ENCODE data around the gene DOCK1.

Gene DOCK1

GRCh38 chr10:127089446-127089845, 184.2 kb downstream of the DOCK1 start:
- DNase-seq (ENCODE audit: low spot score), result no peak

DNA sequence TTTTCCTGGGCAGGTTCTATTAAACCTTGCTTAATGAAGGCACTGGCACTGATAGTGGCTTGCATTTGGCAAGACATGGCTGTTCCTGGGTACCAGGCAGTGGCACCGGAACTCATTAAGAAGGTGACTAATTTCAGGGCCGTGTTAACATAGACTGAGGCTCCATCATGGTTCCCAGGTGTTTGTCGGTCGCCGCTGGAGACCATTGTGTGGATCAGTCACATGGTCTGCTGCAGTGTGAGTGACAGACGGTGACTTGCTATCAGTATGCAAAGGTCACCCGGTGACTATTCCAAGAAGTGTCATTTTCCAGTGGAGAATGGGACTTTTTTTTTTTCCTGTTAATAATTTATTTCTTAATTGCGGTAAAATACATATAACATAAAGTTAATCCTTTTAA, 184.9 kb downstream of the DOCK1 start:
- peak; percentile 48 for DNase-seq (ENCODE audit: low spot score)

DNA sequence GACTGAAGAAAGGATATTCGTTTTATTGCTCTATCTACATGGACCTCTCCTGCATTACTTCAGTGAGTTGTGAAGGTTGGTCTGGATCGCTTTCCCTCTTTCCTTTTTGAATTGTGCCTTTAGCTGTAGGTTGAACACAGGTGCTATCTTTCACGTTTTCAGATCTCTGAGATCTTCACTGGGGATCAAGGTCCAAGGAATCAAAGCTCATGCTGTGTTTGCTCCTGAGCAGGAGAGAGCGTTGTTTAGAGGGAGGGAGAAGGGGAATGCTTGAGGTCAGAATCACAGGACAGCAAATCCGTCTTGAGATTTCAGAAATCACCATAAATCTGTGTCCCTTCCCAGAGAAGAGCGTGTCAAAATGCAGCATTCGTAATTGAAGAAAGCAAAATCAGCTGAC, 186.1 kb downstream of the DOCK1 start:
- no peak for DNase-seq (ENCODE audit: low spot score)

DNA sequence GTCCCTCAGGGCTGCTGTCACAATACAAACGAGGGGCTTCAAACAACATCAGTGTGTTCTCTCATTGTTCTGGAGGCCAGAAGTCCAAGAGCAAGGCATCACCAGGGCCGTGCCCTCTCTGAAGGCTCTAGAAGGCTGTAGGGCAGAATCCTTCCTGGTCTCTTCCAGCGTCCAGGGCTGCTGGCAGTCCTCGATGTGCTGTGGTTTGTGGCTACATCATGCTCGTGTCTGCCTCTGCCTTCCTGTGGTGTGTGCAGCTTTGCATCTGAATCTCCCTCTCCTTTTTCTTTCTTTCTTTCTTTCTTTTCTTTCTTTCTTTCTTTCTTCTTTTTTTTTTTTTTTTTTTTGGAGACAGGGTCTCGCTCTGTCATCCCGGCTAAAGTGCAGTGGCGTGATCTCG, 187.7 kb downstream of the DOCK1 start:
- DNase-seq (ENCODE audit: low spot score), result no peak

- DNase-seq (ENCODE audit: low spot score), result peak; percentile 30
Measured at GRCh38 chr10:127094984-127095383, 189.8 kb downstream of the DOCK1 start.

DNA sequence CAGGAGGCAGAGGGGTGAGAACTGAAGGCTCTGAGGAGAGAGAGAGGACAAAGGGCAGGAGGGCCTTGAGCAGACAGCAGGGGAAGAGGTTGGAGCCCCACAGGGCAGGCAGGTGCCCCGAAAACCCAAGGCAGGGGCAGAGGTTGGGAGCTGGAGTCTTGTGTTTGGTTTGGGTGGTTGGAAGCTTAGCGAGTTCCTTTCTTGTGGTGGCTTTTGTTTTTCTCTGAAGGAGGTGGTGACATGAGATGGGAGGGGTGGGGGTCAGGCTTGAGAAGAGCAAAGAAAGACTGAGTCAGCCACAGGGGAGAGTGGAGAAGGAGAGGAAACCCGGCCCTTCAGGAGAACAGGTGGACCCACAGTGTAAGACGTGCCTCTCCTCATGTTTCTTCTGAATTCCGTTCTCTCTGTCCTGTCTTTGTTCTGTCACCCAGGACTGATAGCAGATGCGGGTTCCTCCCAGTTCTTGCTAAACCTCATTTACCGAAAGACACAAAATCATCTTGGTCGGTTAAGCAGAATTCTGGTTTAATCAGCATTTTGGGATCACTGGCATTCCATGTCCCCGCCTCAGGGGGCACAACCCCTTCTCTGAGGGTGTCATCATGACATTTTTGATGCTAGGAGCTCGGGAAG, 195.9 kb downstream of the DOCK1 start:
- DNase-seq (ENCODE audit: low spot score), result no peak

- DNase-seq (ENCODE audit: low spot score), result no peak
Measured at GRCh38 chr10:127102176-127102575, 196.9 kb downstream of the DOCK1 start.

DNA sequence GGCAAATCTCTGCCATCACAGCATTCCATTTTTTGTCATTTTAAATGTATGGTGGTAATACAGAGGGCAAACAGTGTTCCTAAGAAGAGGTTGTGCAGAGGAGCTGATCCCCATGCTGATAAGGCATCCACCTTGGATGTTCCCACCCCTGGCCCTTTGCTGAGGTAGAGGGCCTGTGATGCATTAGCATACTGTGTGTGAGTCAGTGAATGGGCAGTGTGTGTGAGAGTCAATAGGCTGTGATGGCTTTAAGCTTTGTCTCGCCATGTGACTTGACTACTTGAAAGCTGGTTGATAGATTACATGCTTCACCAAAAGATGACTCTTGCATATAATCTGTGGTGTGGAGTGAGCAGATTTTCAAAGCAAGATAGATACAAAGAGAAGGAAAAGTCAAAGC, 209.9 kb downstream of the DOCK1 start:
- DNase-seq (ENCODE audit: low spot score), result peak; percentile 26

- peak; percentile 30 for DNase-seq (ENCODE audit: low spot score)
Measured at GRCh38 chr10:127117125-127117524, 211.9 kb downstream of the DOCK1 start.

DNA sequence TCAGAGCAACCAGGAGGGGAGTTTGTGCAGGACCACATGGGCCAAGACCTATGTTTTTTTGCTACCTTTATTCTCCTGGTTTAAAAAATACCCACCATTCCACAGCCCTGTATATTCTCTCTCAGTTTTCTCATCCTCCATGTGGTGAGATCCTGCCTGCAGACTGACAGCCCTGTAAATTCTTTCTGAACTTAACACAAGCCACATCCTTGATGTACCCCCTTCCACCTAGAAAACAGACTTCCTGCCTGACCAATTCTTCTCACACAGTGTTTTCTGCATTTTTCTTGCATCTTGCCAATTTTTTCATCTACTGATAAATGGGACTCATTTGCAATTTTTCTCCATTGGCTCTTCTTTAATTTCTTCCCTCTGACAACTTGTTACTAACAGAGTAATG, 212.8 kb downstream of the DOCK1 start:
- DNase-seq (ENCODE audit: low spot score), result no peak

- no peak for DNase-seq (ENCODE audit: low spot score)
Measured at GRCh38 chr10:127119936-127120335, 214.7 kb downstream of the DOCK1 start.

DNA sequence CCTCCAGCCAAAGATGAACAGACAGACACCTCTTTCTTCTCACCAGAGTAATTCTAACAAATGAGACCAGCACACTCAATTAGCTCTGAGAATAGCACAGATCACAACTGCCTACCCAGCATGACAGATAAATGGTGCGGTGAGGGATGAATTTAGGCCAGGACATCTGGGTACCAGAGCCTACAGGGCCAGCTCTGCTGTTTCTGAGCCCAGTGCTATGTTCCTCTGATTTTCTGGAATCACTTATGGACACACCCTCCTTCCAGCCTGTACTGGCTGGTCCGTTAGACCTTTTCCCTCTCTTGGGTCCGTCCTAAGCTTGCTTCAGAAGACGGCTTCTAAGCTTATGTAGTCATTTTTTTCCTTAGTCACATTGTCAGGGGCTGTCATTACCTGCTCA, 217.6 kb downstream of the DOCK1 start:
- no peak for DNase-seq (ENCODE audit: low spot score)

DNA sequence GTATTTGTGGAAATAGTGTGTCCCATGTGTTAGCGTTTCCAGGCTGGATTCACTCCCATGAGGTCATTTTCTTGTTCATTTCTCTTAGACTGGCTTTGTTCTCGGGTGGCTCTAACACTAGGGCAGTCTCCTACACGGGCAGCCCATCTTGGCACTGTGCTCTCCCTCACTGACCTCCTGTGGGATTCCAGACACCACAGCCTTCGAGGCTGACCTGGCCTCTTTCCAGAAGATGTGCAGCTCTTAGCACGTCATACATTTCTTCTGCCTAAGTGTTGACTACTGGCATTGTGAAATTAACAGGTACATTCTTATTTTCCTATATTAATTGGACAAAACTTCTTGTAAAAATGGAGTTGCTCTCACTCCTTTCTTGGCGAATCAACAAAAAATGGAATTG, 218.4 kb downstream of the DOCK1 start:
- no peak for DNase-seq (ENCODE audit: low spot score)

DNA sequence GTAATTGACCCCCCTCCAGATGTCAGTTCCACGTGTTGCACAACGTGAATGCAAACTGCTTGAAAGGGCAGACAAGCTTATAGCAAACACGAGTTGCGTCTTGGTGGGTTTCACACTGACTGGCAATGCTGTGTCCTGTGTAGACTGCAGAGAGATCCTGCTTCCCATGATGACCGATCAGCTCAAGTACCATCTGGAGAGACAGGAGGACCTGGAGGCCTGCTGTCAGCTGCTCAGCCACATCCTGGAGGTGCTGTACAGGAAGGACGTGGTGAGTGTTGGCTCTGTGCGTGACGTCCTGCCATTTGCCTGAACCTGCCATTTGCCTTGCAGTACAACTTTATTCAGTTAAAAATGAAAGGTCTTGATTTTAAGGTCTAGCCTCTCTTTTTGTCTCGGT, 220.1 kb downstream of the DOCK1 start:
- no peak for DNase-seq (ENCODE audit: low spot score)

DNA sequence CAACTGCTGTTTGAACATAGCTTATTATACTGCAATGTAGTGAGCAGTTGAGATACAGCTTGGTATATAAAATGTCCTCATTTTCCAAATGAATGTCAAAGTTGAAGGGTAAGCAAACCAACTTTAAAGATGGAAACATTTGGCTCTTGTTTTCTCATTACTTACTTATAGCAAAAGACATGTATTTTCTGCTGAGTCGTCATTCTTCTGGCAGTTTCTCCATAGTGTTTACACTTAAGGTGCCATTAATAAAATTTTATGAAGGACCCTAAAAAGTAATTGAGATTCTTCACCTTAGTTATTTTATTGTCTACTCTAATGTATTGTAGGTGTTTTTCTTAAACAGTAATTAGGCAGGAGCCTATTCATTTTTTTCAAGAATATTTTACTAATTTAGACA, 222.6 kb downstream of the DOCK1 start:
- DNase-seq (ENCODE audit: low spot score), result no peak

- DNase-seq (ENCODE audit: low spot score), result no peak
Measured at GRCh38 chr10:127129104-127129503, 223.9 kb downstream of the DOCK1 start.

GRCh38 chr10:127132451-127132850, 227.2 kb downstream of the DOCK1 start:
- no peak for DNase-seq (ENCODE audit: low spot score)

GRCh38 chr10:127133225-127133624, 228.0 kb downstream of the DOCK1 start:
- no peak for DNase-seq (ENCODE audit: low spot score)

DNA sequence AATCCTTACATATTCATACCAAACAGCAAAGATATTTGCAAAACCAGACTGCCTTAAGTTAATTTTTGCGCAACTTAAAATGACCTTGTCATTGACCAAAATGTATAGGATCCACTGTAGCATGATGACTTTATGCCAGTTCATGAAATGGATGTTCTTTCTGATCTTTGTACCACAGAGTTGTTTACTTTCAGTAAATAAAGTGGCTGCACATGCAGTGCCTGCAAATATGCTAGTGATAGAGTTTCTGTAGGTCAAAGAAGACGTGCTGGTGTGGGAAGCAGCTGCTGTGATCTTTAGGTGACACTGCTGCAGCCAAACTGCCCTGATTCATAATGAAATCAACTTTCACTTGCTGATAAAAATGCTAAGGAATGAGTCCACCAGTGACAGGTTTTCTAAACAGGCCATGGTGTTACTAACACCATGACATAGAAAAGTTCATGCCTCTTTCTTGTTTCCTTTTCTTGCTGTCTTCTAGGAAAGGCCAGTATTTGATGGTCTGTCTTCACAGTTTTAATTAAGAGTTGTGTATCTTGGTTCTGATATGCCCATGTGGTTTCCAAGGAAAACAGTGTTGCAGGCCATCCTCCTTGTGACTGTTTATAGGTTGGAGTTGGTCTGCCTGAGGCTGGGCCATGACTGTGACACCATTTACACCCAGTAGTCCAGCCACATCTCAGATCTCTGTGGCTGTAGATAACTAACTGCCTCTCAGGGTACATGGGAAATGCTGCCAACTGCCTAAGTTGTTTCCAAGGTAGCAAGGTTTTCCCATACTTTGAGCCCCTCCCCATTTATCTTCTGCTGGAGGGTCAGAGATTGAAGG, 228.7 kb downstream of the DOCK1 start:
- no peak for DNase-seq (ENCODE audit: low spot score)

DNA sequence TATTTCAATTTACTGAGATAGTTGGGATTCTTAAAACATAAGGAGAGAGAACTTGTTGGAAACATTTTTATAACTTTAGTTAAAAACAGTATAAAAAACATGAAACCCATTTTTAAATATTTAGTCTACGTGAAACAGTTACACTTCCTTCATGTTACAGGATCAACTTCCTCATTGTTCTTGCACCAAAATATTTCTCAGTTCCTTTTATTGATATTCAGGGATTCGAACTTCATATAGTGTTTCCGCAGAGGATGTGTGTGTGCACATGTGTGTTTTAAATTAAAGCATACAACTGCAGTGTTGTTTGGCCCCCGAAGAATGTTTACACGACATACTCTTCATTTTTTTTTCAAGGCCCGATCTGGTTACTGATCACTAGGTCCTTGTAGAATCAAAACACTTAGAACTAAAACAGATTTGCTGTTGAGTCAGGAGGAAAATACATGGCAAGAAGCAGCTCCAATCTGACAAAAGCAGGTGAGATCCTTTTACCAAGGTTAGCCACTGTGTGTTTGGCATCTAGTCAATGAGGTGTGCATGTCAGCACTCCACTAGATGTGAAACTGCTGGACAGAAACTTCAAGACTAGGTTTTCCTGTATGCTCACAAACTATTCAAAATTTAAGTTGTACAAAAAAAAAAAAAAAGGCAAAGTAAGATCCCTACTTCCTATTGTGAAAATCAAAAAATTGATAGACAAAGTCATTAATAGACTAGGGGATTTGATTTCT, 230.8 kb downstream of the DOCK1 start:
- DNase-seq (ENCODE audit: low spot score), result no peak

DNA sequence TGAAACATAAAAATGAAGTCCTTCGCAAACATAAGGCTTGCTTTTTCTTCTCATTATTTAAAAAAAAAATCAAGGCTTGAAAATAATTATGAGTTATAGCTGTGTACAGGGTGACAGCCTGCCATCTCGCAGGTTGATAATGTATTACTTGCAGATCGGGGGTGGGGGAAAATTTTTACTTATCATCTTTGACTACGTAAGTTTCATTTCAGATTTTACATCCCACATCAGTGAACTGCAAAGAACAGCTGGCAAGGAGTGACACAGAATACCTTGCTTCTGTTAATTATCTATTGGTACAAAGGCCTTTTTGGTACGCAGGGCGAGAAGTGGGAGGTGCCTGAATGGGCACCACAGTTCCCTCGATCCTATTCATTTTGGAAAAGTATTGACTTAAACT, 232.2 kb downstream of the DOCK1 start:
- no peak for DNase-seq (ENCODE audit: low spot score)

- DNase-seq (ENCODE audit: low spot score), result peak; percentile 46
Measured at GRCh38 chr10:127142136-127142535, 236.9 kb downstream of the DOCK1 start.

DNA sequence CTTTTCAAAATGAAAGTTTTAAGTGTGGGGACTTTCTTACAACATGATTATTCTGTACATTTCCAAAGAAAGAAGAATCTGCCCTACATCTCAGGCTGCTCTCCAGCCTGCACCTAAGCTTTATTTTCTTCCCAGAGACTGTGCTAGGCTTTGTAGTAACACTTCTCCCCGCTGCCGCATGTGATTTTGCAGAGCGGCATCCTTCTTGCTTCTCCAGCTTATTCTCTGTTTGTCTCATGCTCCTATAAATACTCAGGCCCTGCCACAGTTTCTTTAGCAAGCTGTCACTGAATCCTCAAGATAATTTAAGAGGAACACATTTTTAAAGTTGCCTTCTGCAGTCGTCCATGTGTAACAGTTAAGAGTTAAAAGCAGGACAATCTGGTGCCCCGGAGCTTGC, 237.6 kb downstream of the DOCK1 start:
- DNase-seq (ENCODE audit: low spot score), result no peak

Data from kidney tubule cell (primary cell).